HepG2 (cell line): ENCODE measurements around the gene MOSPD2. TPM values are rescaled to one million over a fixed set of nuclear protein-coding genes. Genes with fewer than 3 reads are reported as not detected.

Experiments
- EHMT2 ChIP-seq: fragments of 200-600 bp; sonication (generic); IDR thresholded peaks from 2 replicates; pipeline ENCODE4 v1.7.0; 2017; ENCODE audit warnings: antibody characterized with exemption, low read depth, low read length, borderline replicate concordance
- KIAA2018 ChIP-seq: sonication (generic); formaldehyde crosslinking; IDR thresholded peaks from 2 replicates; pipeline ENCODE4 v1.5.0; 2020; ENCODE audit warnings: mild to moderate bottlenecking, missing genetic modification reagents, borderline replicate concordance
- KMT2B ChIP-seq: IDR thresholded peaks from 2 replicates; pipeline ENCODE4 v1.6.1; 2016; ENCODE audit warnings: missing genetic modification reagents, missing compliant biosample characterization
- MEIS1 ChIP-seq: sonication (generic); formaldehyde crosslinking; IDR thresholded peaks from 2 replicates; pipeline ENCODE4 v1.9.0; 2021; ENCODE audit warnings: mild to moderate bottlenecking, missing genetic modification reagents, moderate library complexity, borderline replicate concordance
- PITX1 ChIP-seq: sonication (generic); formaldehyde crosslinking; IDR thresholded peaks from 2 replicates; pipeline ENCODE4 v1.5.1; 2020; ENCODE audit warnings: mild to moderate bottlenecking, missing genetic modification reagents
- SIX4 ChIP-seq: sonication (generic); formaldehyde crosslinking; IDR thresholded peaks from 2 replicates; pipeline ENCODE4 v1.4.0; 2020; ENCODE audit warnings: missing genetic modification reagents
- SMYD3 ChIP-seq: sonication (generic); formaldehyde crosslinking; IDR thresholded peaks from 2 replicates; pipeline ENCODE4 v1.8.1; 2023; ENCODE audit warnings: mild to moderate bottlenecking, missing genetic modification reagents
- TOE1 ChIP-seq: sonication (generic); formaldehyde crosslinking; IDR thresholded peaks from 2 replicates; pipeline ENCODE4 v1.4.0; 2020; ENCODE audit warnings: mild to moderate bottlenecking, missing genetic modification reagents
- ZKSCAN5 ChIP-seq: sonication (generic); formaldehyde crosslinking; IDR thresholded peaks from 2 replicates; pipeline ENCODE4 v1.5.1; 2020; ENCODE audit warnings: mild to moderate bottlenecking, missing genetic modification reagents
- ZNF10 ChIP-seq: sonication (generic); formaldehyde crosslinking; IDR thresholded peaks from 2 replicates; pipeline ENCODE4 v1.4.0; 2020; ENCODE audit warnings: mild to moderate bottlenecking, low read depth, missing genetic modification reagents, borderline replicate concordance
- ZNF326 ChIP-seq: sonication (generic); formaldehyde crosslinking; IDR thresholded peaks from 2 replicates; pipeline ENCODE4 v1.4.0; 2020; ENCODE audit warnings: missing genetic modification reagents, borderline replicate concordance
- ZNF646 ChIP-seq: sonication (generic); formaldehyde crosslinking; IDR thresholded peaks from 2 replicates; pipeline ENCODE4 v1.9.0; 2021; ENCODE audit warnings: mild to moderate bottlenecking, missing genetic modification reagents
- ZNF766 ChIP-seq: sonication (generic); formaldehyde crosslinking; IDR thresholded peaks from 2 replicates; pipeline ENCODE4 v1.5.0; 2020; ENCODE audit warnings: missing genetic modification reagents, borderline replicate concordance
- polyA plus RNA-seq, 8 experiments: library from polyadenylated mRNA; depleted of rRNA in 3 of 8; stranded (reverse) in 7 of 8; unstranded in 1 of 8; fragments of >200 nt; fragmentation: Illumina TruSeq in 4 of 8; extraction: Trizol in 4 of 8; gene quantifications; 2 replicates each; pipeline versions ENCODE4 v1.2.1 to v1.2.3, GENCODE V29; 2011 to 2016; ENCODE audit warnings: low read depth in 4 of 8, missing spikeins in 1 of 8, mixed read lengths in 1 of 8; ENCODE audit not compliant: insufficient read depth in 1 of 8
- total RNA-seq, 5 experiments: library from RNA; depleted of rRNA; stranded (reverse); fragments of >200 nt; fragmentation: Illumina TruSeq; extraction: Trizol; gene quantifications; 2 replicates each; pipeline ENCODE4 v1.2.3, GENCODE V29; 2016; ENCODE audit warnings: low read depth in 1 of 5

Gene MOSPD2
- total and polyA plus RNA-seq, 2 of the 13 experiments (the other 11 are each of a cell fraction or from before 2014, with no cell fraction given): 4.8 to 7.0 TPM

- no peak for TF ChIP-seq ZKSCAN5 (CRISPR knock-in tag)
- TF ChIP-seq ZNF646 (CRISPR knock-in tag): no peak
- no peak for TF ChIP-seq KIAA2018 (CRISPR knock-in tag)
- TF ChIP-seq SIX4 (CRISPR knock-in tag): no peak
- no peak for TF ChIP-seq MEIS1 (CRISPR knock-in tag)
- TF ChIP-seq EHMT2: no peak
- no peak for TF ChIP-seq ZNF766 (CRISPR knock-in tag)
- no peak for TF ChIP-seq ZNF10 (CRISPR knock-in tag)
- TF ChIP-seq KMT2B: peak; percentile 75
- TF ChIP-seq SMYD3 (CRISPR knock-in tag): no peak
- TF ChIP-seq ZNF326 (CRISPR knock-in tag): no peak
- TF ChIP-seq PITX1 (CRISPR knock-in tag): no peak
- TF ChIP-seq TOE1: no peak
Observed at GRCh38 chrX:14872851-14873675, at the start of gene MOSPD2, which contains the start of gene FANCB (continued).
